SU-DHL-6 (cell line): ENCODE measurements around the gene PLK5.

Experiments
- H2AFZ ChIP-seq: fragments of 200-600 bp; sonication (generic); 2 replicates; pipeline ENCODE4 v1.6.1; 2014; ENCODE audit warnings: low read depth, mild to moderate bottlenecking, moderate library complexity, mixed read lengths, antibody characterized with exemption, low read length; ENCODE audit not compliant: severe bottlenecking
- H3F3A ChIP-seq: fragments of 200-600 bp; shearing (Covaris generic); 2 replicates; pipeline ENCODE4 v1.6.0; 2016; ENCODE audit warnings: antibody characterized with exemption, mild to moderate bottlenecking; ENCODE audit not compliant: insufficient read depth
- H3K27ac ChIP-seq: fragments of 200-600 bp; sonication (generic); 2 replicates; pipeline ENCODE4 v1.5.1; 2016; ENCODE audit warnings: low read depth, mild to moderate bottlenecking, low read length, moderate library complexity, mixed read lengths
- H3K27me3 ChIP-seq: fragments of 200-600 bp; sonication (generic), shearing (Covaris generic); 2 replicates; pipeline ENCODE4 v1.6.0; 2014; ENCODE audit warnings: mild to moderate bottlenecking, low read length
- H3K36me3 ChIP-seq: fragments of 200-600 bp; sonication (generic); 2 replicates; pipeline ENCODE4 v1.6.1; 2014; ENCODE audit warnings: mild to moderate bottlenecking, low read length, mixed read lengths
- H3K4me2 ChIP-seq: fragments of 300-600, 200-600 bp; shearing (Covaris generic), sonication (generic); 2 replicates; pipeline ENCODE4 v1.6.0; 2014; ENCODE audit warnings: low read length, low read depth, mild to moderate bottlenecking; ENCODE audit not compliant: poor library complexity, severe bottlenecking
- H3K4me3 ChIP-seq: fragments of 200-600 bp; sonication (generic); 2 replicates; pipeline ENCODE4 v1.5.1; 2014; ENCODE audit warnings: antibody characterized with exemption, low read length, mild to moderate bottlenecking, mixed read lengths; ENCODE audit not compliant: insufficient read depth, poor library complexity, severe bottlenecking
- H3K79me2 ChIP-seq: fragments of 200-600 bp; sonication (generic); 2 replicates; pipeline ENCODE4 v1.6.1; 2014; ENCODE audit warnings: mild to moderate bottlenecking, low read length, moderate library complexity; ENCODE audit not compliant: insufficient read depth
- H3K9ac ChIP-seq: fragments of 200-600 bp; sonication (generic); 2 replicates; pipeline ENCODE4 v1.7.0; 2014; ENCODE audit warnings: mild to moderate bottlenecking, low read length
- H3K9me2 ChIP-seq: fragments of 200-600 bp; sonication (generic); replicated peaks from 2 replicates; pipeline ENCODE4 v1.6.1; 2014; ENCODE audit warnings: low read length; ENCODE audit not compliant: insufficient read depth
- H3K9me3 ChIP-seq: fragments of 200-600 bp; sonication (generic); 2 replicates; pipeline ENCODE4 v1.6.1; 2014; ENCODE audit warnings: low read length, mixed read lengths; ENCODE audit not compliant: insufficient read depth
- H4K20me1 ChIP-seq: fragments of 200-600 bp; sonication (generic); 2 replicates; pipeline ENCODE4 v1.6.1; 2014; ENCODE audit warnings: low read depth, mild to moderate bottlenecking, antibody characterized with exemption, low read length, moderate library complexity, mixed read lengths
- EZH2phosphoT487 ChIP-seq: fragments of 200-600 bp; sonication (generic), shearing (Covaris generic); conservative IDR thresholded peaks from 2 replicates; pipeline ENCODE4 v1.6.1; 2018; ENCODE audit warnings: mild to moderate bottlenecking, antibody characterized with exemption, low read length, moderate library complexity, mixed read lengths
- TF ChIP-seq, protein P1 (sequence below): fragments of 200-600 bp; sonication (generic); IDR thresholded peaks from one replicate; pipeline ENCODE4 v1.5.1; 2017; ENCODE audit warnings: antibody characterized with exemption, mild to moderate bottlenecking, low read length, moderate library complexity; ENCODE audit not compliant: insufficient read depth, poor library complexity, severe bottlenecking

PLK5 gene

DNA sequence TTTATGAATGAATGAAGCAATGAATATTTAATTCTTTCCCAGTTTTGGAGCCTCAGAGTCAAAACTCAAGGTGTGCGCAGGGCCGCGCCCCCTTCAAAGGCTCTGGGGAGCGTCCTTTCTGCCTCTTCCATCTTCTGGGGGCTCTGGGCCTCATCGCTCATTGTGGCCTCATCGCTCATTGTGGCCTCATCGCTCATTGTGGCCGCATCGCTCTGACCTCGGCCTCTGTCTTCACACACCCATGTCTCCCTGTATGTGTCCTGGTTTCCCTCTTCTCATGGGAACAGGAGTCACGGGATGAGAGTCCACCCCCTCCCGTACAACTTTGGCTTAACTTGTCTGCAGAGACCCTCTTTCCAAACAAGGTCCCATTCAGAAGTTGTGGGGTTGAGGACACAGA is 47.5 kb downstream of the PLK5 start:
- no peak overlapping the region for H3K4me2 ChIP-seq
- H3F3A ChIP-seq: 0 out of 2 replicates have a peak, but pooled peaks cover 4% of the 10 kb centered on the region
- no peaks in the 10 kb centered on the region for H3K36me3 ChIP-seq
- no peak overlapping the region for H3K27ac ChIP-seq
- H3K4me3 ChIP-seq: no peak overlapping the region
- no peak for TF ChIP-seq EZH2phosphoT487
- TF ChIP-seq, protein P1, sequence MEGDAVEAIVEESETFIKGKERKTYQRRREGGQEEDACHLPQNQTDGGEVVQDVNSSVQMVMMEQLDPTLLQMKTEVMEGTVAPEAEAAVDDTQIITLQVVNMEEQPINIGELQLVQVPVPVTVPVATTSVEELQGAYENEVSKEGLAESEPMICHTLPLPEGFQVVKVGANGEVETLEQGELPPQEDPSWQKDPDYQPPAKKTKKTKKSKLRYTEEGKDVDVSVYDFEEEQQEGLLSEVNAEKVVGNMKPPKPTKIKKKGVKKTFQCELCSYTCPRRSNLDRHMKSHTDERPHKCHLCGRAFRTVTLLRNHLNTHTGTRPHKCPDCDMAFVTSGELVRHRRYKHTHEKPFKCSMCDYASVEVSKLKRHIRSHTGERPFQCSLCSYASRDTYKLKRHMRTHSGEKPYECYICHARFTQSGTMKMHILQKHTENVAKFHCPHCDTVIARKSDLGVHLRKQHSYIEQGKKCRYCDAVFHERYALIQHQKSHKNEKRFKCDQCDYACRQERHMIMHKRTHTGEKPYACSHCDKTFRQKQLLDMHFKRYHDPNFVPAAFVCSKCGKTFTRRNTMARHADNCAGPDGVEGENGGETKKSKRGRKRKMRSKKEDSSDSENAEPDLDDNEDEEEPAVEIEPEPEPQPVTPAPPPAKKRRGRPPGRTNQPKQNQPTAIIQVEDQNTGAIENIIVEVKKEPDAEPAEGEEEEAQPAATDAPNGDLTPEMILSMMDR: no peak
- H3K9ac ChIP-seq: no peak overlapping the region
- H3K79me2 ChIP-seq: no peaks in the 10 kb centered on the region
- H3K9me2 ChIP-seq: no peaks in the 10 kb centered on the region
- H3K9me3 ChIP-seq: 0 out of 2 replicates have a peak, but pooled peaks cover 3% of the 10 kb centered on the region
- H2AFZ ChIP-seq: no peak overlapping the region
- no peaks in the 10 kb centered on the region for H4K20me1 ChIP-seq
- H3K27me3 ChIP-seq: no peaks in the 10 kb centered on the region

DNA sequence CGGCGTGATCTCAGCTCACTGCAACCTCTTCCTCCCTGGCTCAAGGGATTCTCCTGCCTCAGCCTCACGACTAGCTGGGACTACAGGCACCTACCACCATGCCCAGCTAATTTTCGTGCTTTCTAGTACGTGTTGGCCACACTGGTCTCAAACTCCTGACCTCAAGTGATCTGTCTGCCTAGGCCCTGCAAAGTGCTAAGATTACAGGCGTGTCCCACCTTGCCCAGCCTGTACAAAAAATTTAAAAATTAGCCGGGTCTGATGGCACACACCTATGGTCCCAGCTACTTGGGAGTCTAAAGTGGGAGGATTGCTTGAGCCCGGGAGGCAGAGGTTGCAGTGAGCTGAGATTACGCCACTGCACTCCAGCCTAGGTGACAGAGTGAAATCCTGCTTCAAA is 48.9 kb downstream of the PLK5 start:
- Histone ChIP-seq H3K4me2 (no peak overlapping the region), H3K79me2 (no peaks in the 10 kb centered on the region), H3K9me2 (no peaks in the 10 kb centered on the region), H2AFZ (no peak overlapping the region), H3K9ac (no peak overlapping the region), H3F3A (0 out of 2 replicates have a peak, but pooled peaks cover 4% of the 10 kb centered on the region), H3K9me3 (0 out of 2 replicates have a peak, but pooled peaks cover 3% of the 10 kb centered on the region), H4K20me1 (no peaks in the 10 kb centered on the region), H3K27ac (no peak overlapping the region), H3K36me3 (no peaks in the 10 kb centered on the region), H3K4me3 (no peak overlapping the region), H3K27me3 (no peaks in the 10 kb centered on the region)
- TF ChIP-seq, protein P1: no peak
- TF ChIP-seq EZH2phosphoT487: no peak

DNA sequence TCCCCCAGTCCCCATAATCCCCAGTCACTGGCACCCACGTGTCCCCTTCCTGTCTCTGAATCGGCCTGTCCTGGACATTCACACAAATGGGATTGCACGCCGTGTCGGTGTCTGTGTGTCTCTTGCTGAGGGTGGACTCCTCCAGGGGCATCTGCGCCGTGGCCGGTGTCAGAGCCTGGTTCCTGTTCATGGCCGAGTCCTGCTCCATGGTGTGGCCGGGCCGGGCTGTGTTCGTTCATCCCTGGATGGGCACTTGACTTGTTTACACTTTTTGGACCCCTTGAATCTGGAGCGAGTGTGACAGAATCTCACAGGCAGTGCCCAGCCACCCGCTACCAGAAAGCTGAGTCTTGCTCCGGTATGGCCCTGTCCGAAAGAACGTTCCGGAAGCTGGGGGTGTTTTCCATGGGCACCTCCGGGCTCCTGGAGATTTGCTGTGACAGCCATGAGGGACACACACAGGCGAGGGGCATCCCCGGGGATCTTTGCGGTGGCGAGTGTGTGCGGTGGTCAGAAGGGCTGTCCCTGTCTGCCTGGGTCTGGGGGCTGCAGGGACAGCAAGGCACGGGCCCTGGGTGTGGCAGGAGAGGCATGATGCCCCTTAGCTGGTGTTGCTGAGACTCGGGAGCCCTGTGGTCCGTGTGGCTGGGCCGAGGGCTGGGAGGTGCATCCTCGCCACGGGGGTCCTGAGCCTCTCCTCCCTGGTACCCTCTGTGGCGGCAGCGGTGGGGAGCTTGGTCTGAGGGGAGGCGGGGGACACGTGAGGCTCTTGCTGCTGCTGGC is 50.7 kb downstream of the PLK5 start:
- no peaks in the 10 kb centered on the region for H3K36me3 ChIP-seq
- no peak for TF ChIP-seq EZH2phosphoT487
- TF ChIP-seq, protein P1: no peak
- no peaks in the 10 kb centered on the region for H3K9me3 ChIP-seq
- no peaks in the 10 kb centered on the region for H4K20me1 ChIP-seq
- H3K79me2 ChIP-seq: no peaks in the 10 kb centered on the region
- no peaks in the 10 kb centered on the region for H3K27me3 ChIP-seq
- H3K27ac ChIP-seq: no peak overlapping the region
- H3K9me2 ChIP-seq: no peaks in the 10 kb centered on the region
- H3F3A ChIP-seq: 0 out of 2 replicates have a peak, but pooled peaks cover 4% of the 10 kb centered on the region
- no peak overlapping the region for H2AFZ ChIP-seq
- no peak overlapping the region for H3K4me3 ChIP-seq
- no peak overlapping the region for H3K4me2 ChIP-seq
- H3K9ac ChIP-seq: no peak overlapping the region
